CD1c-positive myeloid dendritic cell (primary cell): ENCODE measurements around the gene MEDAG.
"Not testable (repeated sequence)": the region's sequence is repeated elsewhere in the genome, so short reads cannot be mapped to it uniquely, and the experiment has no call there.

Experiments used
- DNase-seq: peaks from one replicate; pipeline ENCODE4 v3.0.0-alpha.2; 2016; ENCODE audit errors: extremely low spot score

Gene MEDAG

GRCh38 chr13:30907121-30907861 lies 1.2 kb downstream of the MEDAG start:
- no peak for DNase-seq

- DNase-seq: no peak
Measured at GRCh38 chr13:30908416-30908980, 2.4 kb downstream of the MEDAG start.

GRCh38 chr13:30910676-30911075 lies 4.6 kb downstream of the MEDAG start:
- DNase-seq: no peak

- DNase-seq: no peak
Measured at GRCh38 chr13:30915691-30916541, 9.8 kb downstream of the MEDAG start.

- no peak for DNase-seq
Measured at GRCh38 chr13:30916991-30917390, 10.9 kb downstream of the MEDAG start.

GRCh38 chr13:30918662-30919405 lies 12.8 kb downstream of the MEDAG start:
- no peak for DNase-seq

GRCh38 chr13:30920162-30920909 lies 14.3 kb downstream of the MEDAG start:
- DNase-seq: no peak

GRCh38 chr13:30923418-30923817 lies 17.3 kb downstream of the MEDAG start:
- no peak for DNase-seq

- DNase-seq: no peak
Measured at GRCh38 chr13:30924721-30925120, 18.6 kb downstream of the MEDAG start.

GRCh38 chr13:30925429-30925828 lies 19.4 kb downstream of the MEDAG start:
- no peak for DNase-seq

GRCh38 chr13:30926781-30927180 lies 20.7 kb downstream of the MEDAG start:
- no peak for DNase-seq

GRCh38 chr13:30927188-30927587 lies 21.1 kb downstream of the MEDAG start:
- DNase-seq: not testable (repeated sequence)

- no peak for DNase-seq
Measured at GRCh38 chr13:30927595-30927994, 21.5 kb downstream of the MEDAG start.

- no peak for DNase-seq
Measured at GRCh38 chr13:30928978-30929377, 22.9 kb downstream of the MEDAG start.

- DNase-seq: no peak
Measured at GRCh38 chr13:30932481-30933353, 26.6 kb downstream of the MEDAG start, which contains the start of gene TEX26. TSS of gene TEX26 (plus strand) at chr13:30932656. CDS start at chr13:30932716, 60 bp downstream.

GRCh38 chr13:30933354-30933670 lies 27.2 kb downstream of the MEDAG start:
- no peak for DNase-seq

GRCh38 chr13:30934381-30934780 lies 28.3 kb downstream of the MEDAG start:
- DNase-seq: no peak

- no peak for DNase-seq
Measured at GRCh38 chr13:30934803-30935202, 28.7 kb downstream of the MEDAG start.

- no peak for DNase-seq
Measured at GRCh38 chr13:30936971-30937370, 30.9 kb downstream of the MEDAG start.

- DNase-seq: no peak
Measured at GRCh38 chr13:30943881-30944280, 37.8 kb downstream of the MEDAG start.
